Right kidney (tissue), 9 donors: ENCODE data around the gene UNC5A.

Source experiments
- DNase-seq: peaks from one replicate; pipeline ENCODE4 v3.0.0-alpha.2; 2016
- long read RNA-seq, 8 donors: transcript quantifications; one replicate each; lab custom pipeline, GENCODE V29; 2026

Gene UNC5A
- long read RNA-seq, donor 1: 0 reads
- long read RNA-seq, donor 2: 0 reads
- long read RNA-seq, donor 3: 0 reads
- long read RNA-seq, donor 4: 0 reads
- long read RNA-seq, donor 5: 0 reads
- long read RNA-seq, donor 6: 0 reads
- long read RNA-seq, donor 7: 0 reads
- long read RNA-seq, donor 8: 0 reads

DNA sequence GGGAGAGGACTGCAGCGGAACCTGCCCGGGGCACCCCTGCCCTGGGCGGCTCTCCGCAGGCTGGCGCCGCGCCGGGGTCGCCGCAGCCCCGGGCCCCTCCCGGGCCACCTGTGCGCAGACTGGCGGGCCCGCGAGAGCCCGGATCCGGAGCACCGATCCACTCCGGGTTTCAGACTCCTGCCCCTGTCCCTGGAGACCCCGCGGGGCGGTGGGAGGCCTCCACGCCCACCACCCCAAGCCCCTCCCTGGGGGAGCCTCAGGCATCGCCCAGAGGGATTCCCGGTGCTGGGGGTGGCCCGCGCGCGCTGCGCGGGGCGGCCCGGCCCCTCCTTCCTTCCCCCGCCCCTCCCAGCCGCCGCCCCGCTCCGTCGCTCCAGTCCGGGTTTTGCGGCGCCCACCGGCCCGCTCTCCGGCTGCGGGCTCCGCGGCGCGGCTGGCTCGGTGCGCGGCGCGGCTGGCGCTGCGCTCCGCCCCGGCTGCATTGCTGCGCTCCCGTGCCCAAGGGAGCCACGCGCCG lies at the start of gene UNC5A:
UNC5A (plus strand) TSS at position 479 of the 517 bp plus-strand sequence. CDS start 192 bp downstream, outside the sequence.
- peak; percentile 80 for DNase-seq

DNA sequence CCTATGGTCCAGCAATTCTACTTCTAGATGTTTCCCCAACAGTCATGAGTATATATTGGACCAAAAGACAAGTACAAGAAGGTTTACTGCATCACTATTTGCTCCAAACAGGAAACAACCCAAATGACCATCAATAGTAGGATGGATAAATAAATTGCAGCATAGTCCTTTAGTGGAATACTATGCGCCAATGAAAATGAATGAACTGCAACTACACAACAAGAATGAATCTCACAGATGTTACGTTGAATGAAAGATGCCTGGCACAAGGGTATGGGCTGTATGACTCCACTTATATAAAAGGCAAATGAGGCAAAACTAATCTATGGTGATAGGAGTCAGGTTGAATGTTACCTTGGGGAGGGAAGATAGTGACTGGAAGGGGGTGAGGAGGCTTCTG lies 48.6 kb upstream of the UNC5A start:
- no peak for DNase-seq

DNA sequence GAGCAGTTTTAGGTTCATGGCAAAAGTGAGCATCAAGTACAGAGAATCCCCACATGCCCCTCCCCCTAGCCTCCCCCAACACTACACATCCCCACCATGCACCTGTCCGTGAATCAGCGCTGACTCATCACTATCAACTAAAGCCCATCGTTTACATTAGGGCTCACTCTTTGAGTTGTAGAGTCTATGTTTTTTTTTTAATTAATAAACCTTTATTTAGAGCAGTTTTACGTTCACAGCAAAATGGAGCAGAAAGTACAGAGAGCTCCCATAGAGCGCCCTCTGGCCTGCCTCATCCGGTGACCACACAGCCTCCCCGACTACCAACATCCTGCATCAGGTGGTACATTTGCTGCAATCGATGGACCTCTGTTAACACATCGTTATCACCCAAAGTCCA lies 47.9 kb upstream of the UNC5A start:
- no peak for DNase-seq

DNA sequence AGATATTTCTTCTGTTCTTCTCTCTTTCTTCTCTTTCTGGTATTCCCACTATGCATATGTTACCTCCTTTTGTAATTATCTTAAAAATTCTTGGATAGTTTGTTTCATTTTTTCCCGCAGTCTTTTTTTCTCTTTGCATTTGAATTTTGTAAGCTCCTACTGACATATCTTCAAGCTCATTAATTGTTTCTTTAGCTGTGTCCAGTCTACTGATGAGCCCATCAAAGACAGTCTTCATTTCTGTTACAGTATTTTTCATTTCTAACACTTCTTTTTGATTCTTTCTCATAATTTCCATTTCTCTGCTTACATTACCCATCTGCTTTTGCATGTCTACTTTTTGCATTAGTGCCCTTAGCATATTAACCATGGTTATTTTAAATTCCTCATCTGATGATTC lies 44.7 kb upstream of the UNC5A start:
- DNase-seq: no peak

DNA sequence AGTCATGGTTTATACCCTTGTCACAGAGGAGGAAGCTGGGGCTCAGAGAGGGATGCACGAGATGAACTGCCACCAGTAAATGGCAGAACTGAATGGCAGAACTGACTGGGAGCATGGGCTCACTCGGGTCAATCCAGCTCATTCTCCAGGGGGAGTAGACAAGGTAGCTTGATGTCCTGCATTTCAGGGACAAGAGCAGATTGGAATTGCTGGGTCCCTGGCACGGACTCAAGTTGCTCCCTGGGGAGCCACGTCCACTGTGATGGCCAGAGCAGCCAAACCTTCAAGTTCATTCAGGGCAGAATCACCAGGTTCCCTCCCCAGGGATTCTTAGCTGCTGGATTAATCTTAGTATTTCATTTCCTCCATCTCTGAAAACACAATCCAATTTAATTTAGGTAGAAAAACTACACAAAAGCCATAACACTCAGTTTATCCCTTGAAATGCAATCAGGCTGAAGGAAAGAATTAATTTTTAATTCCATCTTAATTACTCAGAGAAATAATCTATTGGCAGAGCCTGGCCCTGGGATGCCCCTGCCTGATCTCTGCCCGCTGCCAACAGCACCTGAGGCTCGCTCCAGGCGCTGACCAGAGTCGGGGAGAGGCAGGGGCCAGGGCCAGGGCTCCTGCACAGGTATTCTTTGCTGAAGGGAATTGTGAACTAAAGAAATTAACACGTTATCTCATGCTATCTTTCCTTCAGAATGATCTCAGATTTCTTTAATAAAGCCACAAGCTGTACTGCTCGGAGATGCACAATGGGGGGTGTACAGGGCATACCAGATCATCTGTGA lies 42.0 kb upstream of the UNC5A start:
- DNase-seq: no peak

DNA sequence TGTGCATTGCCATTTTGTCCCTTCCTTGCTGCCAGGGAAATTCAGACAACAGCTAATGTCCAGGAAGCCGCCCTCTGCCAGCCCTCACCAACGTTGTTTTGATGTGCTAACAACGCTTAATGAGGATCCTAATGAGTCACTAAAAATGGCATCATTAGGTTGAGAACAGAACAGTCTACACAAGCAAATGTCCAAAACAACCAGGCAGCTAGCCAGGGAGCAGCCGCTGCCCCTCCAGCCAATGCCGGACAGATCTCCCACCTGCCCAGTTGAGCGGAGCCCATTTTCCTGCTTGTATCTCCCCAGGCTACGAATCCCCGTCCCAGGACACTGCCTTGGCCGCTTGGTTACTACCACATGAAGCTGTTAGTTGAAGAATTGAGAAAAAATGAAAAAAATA lies 40.4 kb upstream of the UNC5A start:
- DNase-seq: no peak

DNA sequence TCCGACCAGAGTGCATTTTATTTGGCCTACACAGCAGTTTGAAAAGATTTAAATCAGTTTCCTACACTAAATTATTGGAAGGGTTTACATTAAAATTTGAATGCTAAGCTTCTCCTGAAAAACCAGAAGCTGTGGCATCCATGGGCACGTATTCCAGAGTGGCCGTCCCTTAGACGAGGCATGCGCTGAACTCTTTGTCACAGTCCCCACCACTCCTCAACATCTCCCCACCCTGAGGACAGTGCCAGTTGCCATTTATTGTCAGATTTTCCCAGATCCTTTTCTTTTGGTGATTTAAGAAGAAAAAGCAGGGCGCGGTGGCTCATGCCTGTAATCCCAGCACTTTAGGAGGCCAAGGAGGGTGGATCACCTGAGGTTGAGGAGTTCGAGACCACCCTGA lies 39.9 kb upstream of the UNC5A start:
- DNase-seq: no peak

DNA sequence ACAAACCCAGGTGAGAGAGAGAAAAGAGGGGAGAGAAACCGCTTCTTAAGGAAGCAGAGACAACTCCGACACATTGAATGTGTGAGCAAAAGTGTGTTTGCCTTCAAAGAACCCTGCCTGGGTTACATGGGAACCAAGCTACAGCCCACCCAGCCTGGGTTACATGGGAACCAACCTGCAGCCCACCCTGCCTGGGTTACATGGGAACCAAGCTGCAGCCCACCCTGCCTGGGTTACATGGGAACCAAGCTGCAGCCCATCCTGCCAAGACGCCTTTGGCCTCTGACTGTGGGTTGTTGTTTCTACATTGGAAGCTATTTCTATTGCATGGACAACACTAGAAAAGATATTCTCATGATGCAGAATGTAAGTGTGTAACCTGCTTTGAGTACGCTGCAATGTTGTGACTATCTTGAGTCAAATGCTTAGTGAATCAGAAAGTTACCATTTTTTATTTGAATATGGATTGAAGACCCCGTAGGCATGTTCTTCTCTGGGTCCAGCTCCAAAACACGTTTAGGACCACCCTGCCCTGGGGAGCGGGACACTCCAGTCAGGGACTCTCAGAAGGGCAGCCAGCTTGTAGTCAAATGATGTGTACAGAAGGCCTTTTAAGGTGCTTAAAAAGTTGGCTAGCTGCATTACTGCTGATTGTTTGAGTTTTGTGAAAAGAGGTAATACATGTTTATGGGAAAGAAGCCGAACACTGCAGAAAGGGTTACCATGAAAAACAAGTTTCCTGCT lies 39.1 kb upstream of the UNC5A start:
- DNase-seq: no peak

DNA sequence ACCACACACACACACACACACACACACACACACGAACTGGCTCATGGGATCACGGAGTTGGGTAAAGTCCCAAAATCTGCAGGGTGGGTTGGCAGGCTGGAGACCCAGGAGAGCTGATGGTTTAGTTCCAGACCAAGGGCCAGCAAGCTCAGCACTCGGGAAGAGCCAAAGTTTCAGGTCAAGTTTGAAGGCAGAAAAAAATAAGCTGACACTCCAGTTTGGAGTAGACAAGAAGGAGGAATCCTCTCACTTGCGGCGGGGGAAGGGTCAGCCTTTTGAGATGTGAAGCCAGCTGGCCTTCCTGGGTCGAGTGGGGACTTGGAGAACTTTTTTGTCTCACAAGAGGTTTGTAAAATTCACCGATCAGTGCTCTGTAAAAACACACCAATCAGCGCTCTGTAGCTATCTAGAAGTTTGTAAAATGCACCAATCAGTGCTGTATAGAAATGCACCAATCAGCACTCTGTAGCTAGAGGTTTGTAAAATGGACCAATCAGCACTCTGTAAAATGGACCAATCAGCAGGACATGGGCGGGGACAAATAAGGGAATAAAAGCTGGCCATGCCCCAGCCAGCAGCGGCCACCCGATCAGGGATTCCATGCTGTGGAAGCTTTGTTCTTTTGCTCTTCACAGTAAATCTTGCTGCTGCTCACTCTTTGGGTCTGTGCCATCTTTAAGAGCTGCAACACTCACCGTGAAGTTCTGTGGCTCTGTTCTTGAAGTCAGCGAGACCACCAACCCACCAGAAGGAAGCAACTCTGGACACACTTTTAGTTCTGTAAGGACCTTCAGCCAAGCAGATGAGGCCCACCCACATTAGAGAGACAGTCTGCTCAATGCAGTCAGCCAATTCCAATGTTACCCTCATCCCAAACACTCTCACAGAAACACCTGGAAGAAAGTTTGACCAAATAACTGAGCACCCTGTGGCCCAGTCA lies 37.8 kb upstream of the UNC5A start:
- no peak for DNase-seq

DNA sequence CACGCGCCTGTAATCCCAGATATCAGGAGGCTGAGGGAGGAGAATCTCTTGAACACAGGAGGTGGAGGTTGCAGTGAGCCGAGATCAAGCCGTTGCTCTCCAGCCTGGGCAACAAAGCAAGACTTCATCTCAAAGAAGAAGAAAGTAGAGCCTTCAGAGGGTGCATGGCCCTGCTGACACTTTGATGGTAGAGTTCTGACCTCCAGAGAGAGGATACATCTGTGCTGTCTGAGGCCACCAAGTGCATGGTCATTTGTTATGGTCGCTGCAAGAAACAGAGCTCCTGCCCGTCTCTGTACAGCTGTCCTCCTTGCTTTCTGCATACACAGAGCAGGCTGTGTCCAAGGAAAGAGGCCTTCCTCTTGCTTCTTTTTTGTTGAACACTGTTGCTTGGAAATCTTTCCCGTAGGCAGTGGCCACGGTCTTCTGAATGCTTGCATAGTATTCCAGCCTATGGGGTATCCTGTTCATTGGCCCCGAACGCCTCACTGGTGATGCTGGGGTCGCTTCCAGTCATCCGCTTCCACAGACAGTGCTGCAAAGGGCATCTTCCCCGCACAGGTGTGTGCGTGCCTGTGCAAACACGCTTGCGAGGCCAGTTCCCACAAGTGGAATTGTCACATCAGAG lies 36.8 kb upstream of the UNC5A start:
- no peak for DNase-seq

DNA sequence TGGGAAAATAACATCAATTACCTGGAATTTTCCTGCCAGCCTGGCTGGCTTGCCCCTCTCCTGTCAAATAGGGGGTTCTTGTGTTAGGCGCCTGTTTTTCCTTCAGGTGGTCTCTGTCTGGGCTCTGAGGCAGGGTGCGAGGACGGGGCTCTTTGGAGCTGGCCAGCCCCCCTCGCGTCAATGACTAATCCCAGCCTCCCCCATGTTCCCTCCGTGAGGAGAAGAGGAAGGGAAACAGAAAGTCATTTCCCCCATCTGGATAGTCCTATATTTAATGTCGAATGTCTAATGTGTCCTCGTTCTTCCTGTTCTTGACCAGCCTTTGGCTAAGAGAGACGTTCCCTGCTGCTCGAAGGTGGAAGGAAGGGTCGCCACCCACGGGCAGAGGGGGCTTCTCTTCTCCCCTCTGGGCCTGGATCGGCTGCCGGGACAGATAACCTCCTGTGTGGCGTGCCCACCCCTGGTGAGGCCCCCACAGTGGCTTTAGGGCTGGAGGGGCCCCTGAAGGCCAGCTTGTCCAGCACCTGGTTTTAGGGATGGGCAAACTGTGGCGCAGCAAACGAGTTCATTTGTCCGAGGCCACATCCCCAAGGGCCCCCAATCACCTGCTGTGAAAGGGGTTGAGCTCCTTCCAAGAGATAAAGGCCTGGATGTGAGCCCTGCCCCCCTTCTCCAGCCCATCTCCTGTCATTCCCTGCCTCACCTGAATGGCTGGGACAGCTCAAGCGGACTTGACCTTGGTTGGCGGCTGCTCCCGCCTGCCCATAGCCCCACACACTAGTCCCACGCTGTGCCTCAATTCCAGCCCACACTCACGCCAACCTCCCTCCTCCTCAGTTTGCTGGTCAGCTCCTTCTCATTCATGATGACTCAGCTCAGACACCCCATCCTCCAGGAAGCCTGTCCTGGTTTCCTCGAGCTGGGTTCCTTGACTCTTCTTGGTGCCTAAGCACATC lies 35.9 kb upstream of the UNC5A start:
- no peak for DNase-seq

DNA sequence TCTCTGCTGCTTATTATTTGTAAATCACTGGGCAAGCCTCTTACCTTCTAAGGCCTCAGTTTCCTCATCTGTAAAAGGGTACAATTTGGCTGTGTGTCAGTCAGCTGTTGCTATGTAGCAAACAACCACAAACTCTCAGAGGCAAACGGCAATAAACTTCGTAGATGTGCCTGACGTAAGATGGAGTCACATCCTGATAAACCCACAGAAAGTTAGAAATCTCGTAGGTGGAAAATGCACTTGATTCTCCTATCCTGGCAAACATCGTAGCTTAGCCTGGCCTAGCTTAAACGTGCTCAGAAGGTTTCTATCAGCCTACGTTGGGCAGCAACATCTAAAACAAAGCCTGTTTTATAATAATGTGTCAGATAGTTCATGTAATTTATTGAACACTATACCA lies 35.0 kb upstream of the UNC5A start:
- DNase-seq: no peak

DNA sequence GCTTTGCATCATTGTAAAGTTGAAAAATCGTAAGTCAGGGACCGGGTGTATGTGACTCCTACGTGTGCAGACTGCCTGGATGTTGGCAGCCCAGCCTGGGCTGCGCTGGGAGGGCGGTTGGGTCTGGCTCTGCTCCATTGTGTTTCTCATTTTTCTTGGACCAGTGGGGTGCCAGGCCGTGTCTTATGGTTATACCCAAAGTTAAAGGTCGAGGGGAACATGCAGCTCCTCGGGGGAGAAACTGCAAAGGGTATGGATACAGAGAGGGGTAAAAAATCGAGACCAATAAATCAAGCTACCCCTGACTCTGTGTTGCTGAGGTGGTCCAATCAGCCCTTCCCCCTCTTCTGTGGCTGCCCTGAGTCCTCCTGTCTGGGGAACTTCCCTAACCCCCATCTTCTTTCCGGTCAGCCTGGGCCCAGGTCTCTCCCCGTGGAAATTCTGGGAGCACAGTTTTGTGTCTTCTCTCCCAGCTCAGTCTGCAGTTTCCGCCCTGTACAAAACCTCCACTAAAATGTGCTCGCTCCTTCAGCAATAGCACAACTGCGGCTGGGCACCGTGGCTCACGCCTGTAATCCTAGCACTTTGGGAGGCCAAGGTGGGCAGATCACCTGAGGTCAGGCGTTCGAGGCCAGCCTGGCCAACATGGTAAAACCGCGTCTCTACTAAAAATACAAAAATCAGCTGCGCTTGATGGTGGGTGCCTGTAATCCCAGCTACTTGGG lies 34.1 kb upstream of the UNC5A start:
- no peak for DNase-seq

DNA sequence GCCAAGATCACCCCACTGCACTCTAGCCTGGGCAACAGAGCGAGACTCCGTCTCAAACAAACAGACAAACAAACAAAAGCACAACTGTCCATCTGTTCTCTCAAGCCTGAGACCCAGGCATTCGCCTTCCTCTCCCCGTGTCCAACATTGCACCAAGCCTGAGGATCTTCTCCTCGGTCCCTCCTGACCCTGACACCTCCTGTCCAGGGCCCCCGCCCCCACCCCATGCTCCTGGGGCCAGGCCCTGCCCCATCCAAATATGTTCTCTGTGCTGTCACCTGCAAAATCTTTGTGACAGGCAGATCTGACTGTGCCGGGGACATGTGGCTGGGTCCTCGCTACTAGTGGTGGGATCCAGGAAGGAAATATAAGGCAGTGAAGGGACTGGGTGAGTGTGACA lies 33.4 kb upstream of the UNC5A start:
- DNase-seq: no peak

DNA sequence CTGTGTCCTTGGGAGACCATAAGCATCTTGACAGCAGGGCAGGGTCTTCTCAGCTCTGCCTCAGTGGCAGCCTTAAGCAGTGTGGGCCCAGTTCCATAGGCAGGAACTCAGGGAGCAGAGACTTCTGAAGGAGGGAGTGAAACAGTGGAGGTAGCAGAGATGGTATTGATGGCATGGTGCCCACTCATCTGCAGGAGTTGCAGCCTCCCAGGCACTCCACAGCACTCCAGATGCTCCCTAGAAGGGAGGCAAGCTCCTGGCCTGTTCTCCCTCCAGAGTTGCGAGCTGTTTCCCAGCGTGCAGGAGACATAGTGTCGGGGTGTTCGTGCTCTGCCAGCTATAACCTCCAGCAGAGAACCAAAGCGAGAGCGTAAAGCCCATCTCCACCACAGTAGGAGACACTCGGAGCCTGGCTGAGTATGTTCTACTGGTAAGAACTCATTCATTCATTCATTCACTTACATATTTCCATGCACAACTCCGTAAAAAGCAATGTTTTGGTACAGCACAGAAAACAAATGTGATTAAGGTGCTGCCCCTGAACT lies 31.4 kb upstream of the UNC5A start:
- DNase-seq: no peak

DNA sequence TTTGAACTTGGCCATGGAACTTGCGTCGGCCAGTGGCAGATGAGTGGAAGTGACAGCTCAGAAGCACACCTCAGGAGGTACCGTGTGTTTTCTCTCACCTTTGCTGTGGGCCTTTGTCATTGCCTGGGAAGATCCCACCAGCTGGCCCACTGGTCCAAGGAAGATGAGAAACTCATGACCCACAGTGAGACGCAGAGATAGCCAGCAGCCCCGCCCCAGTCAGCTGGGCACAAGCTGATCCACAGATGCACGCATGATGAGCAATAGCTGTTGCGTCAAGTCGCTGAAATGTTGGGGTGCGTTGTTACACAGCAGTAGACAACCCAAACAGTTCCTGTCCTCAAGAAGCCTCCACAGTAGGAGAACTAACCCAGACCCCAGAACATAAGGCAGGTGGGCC lies 30.8 kb upstream of the UNC5A start:
- DNase-seq: no peak

DNA sequence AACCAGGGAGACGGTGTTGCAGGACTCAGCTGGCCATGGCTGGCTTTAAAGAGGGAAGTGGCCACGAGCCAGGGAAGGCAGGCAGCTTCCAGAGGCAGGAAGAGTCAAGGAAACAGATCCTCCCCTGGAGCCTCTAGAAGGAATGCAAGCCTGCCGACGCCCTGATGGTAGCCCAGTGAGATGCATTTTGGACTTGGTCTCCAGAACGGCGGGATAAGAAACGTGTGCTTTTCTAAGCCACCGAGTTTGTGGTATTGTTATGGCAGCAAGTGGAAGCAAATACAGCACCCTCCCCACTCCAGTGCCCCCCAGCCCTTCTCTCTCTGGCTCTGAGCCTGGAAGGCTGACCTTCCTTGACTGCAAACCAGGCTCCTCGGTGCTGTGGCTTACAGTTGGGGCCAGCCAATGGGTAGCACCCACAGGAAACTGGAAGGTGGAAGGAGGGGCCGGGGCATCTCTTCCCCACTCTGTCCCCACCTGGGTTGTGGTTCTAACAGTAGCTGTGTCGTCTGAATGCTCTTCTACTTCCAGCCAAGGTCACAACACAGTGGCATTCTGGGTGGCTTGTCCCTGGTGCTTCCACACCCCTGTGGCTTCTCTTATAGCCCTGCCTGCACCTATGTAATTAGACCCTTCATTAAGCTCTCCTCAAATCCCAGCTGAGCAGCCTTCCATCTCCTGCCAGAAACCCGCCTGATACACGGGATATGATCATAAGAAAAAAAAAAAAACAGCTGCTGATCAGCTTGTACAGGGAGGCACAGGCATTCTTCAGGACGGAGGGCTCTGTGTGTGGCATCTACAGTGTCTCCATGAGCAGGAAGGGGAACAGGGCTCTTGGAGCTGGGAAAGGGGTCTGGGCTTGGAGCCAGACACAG lies 29.9 kb upstream of the UNC5A start:
- DNase-seq: no peak

DNA sequence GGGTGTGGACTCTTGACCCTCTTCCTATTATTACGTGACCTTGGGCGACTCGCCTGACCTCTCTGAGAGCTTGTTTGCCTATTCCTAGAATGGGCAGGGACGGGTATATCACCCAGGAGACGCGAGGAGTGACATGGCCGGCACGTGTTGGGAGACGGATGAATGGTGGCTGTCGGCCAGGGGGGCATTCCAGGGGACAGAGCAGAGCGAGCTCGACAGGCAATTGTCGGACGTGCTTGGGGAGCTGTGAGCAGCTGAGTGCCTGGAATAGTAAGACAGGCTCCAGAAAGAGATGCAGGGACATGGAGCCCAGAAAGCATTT lies 29.3 kb upstream of the UNC5A start:
- no peak for DNase-seq
